Body of pancreas (tissue), 4 donors: ENCODE data around the gene FARS2. TPM values are rescaled to one million over a fixed set of nuclear protein-coding genes. Genes with fewer than 3 reads are reported as not detected.

Experiments
- ATAC-seq: fragments of 150-250 bp; one replicate; pipeline ENCODE4 v1.9.1; 2016
- DNase-seq, 4 donors: peaks; one replicate each; pipeline ENCODE4 v3.0.0-alpha.2; 2019
- H3K27ac ChIP-seq, 4 donors: fragments of 200-600 bp; sonication (generic); 1 replicate in 3 of 4; 2 replicates in 1 of 4; pipeline versions ENCODE4 v1.5.1 to v1.6.1; 2016 to 2019; ENCODE audit warnings: mild to moderate bottlenecking in 1 of 4, mixed read lengths in 1 of 4, moderate library complexity in 1 of 4
- H3K27me3 ChIP-seq, 2 donors: fragments of 200-600 bp; sonication (generic); one replicate each; pipeline ENCODE4 v1.6.0; 2016; ENCODE audit warnings: mild to moderate bottlenecking in 1 of 2
- H3K36me3 ChIP-seq, 2 donors: fragments of 200-600 bp; sonication (generic); replicated peaks in 1 of 2; 2 replicates each; pipeline ENCODE4 v1.5.1; 2016; ENCODE audit warnings: low read depth in 2 of 2; ENCODE audit not compliant: insufficient read depth in 1 of 2
- H3K4me1 ChIP-seq: fragments of 200-600 bp; sonication (generic); one replicate; pipeline ENCODE4 v1.6.0; 2016
- H3K4me3 ChIP-seq, 2 donors: fragments of 200-600 bp; sonication (generic); 1 replicate in 1 of 2; 2 replicates in 1 of 2; pipeline ENCODE4 v1.5.1; 2016 to 2019
- H3K9me3 ChIP-seq, 3 donors: fragments of 200-600 bp; sonication (generic); 1 replicate in 2 of 3; 2 replicates in 1 of 3; pipeline ENCODE4 v1.5.1; 2016
- CTCF ChIP-seq, 7 experiments: fragments of 450-650 bp in 4 of 7; fragments of 200-600 bp in 3 of 7; sonication (generic) in 3 of 7; IDR thresholded peaks; one replicate each; pipeline ENCODE4 v1.5.1; 2016 to 2019; ENCODE audit warnings: antibody characterized with exemption in 7 of 7
- POLR2A ChIP-seq, 3 donors: fragments of 450-650 bp; IDR thresholded peaks; one replicate each; pipeline ENCODE4 v1.6.1; 2016; ENCODE audit warnings: antibody characterized with exemption in 3 of 3, mild to moderate bottlenecking in 2 of 3
- WGBS, 2 donors: methylation state at CpG; one replicate each; pipeline ENCODE4 v1.1.5; 2017; 5-methylcytosine and 5-hydroxymethylcytosine counted together
- intact Hi-C: fragments of 100-400 bp; cut with DNase I; formaldehyde crosslinking; loops from one replicate; pipeline ENCODE4 v1.15.1; 2023
- total RNA-seq, 2 donors: library from RNA; depleted of rRNA; stranded (reverse); fragments of >200 nt; gene quantifications; one replicate each; pipeline ENCODE4 v1.1.0, GENCODE V29; 2016

FARS2 gene
- total RNA-seq, 2 donors from 2014 or later: 6.5 to 9.6 TPM

GRCh38 chr6:5307058-5307457 is 45.7 kb downstream of the FARS2 start:
- Histone ChIP-seq H3K4me1 (peaks cover 15% of the 10 kb centered on the region), H3K9me3 (no peaks in the 10 kb centered on the region), H3K36me3 (no peaks in the 10 kb centered on the region), H3K27me3 (no peaks in the 10 kb centered on the region), H3K27ac (no peak overlapping the region), H3K4me3 (no peak overlapping the region)
- ATAC-seq (no peak), DNase-seq (no peak)
- intact Hi-C loops: no loop called here
- no peak for TF ChIP-seq CTCF (IDR thresholded peaks at IDR 0.05)
- no peak for TF ChIP-seq POLR2A (IDR thresholded peaks at IDR 0.05)

- Histone ChIP-seq H3K36me3 (no peaks in the 10 kb centered on the region), H3K4me1 (peaks cover 4% of the 10 kb centered on the region), H3K9me3 (no peaks in the 10 kb centered on the region), H3K4me3 (no peak overlapping the region), H3K27me3 (no peaks in the 10 kb centered on the region), H3K27ac (no peak overlapping the region)
- DNase-seq (no peak), ATAC-seq (no peak)
- intact Hi-C loops: no loop called here
- WGBS, 2 donors: 76 to 87% methylated on average over 4 of the region's 4 CpGs
- TF ChIP-seq CTCF (IDR thresholded peaks at IDR 0.05) (no peak), POLR2A (IDR thresholded peaks at IDR 0.05) (no peak)
Measured at GRCh38 chr6:5308066-5308465, 46.8 kb downstream of the FARS2 start.

GRCh38 chr6:5314191-5314865 is 53.0 kb downstream of the FARS2 start:
- 77 to 78% methylated on average over 4 of the region's 4 CpGs for WGBS, 2 donors
- no peaks in the 10 kb centered on the region for H3K4me1 ChIP-seq
- TF ChIP-seq POLR2A (IDR thresholded peaks at IDR 0.05): no peak
- no peak for TF ChIP-seq CTCF (IDR thresholded peaks at IDR 0.05)
- no peak overlapping the region for H3K27ac ChIP-seq
- DNase-seq (no peak), ATAC-seq (no peak)
- intact Hi-C loops: no loop called here
- H3K36me3 ChIP-seq: no peaks in the 10 kb centered on the region
- H3K4me3 ChIP-seq: no peak overlapping the region
- no peaks in the 10 kb centered on the region for H3K9me3 ChIP-seq
- H3K27me3 ChIP-seq: no peaks in the 10 kb centered on the region

- Histone ChIP-seq H3K9me3 (no peaks in the 10 kb centered on the region), H3K27ac (no peak overlapping the region), H3K27me3 (no peaks in the 10 kb centered on the region), H3K4me3 (no peak overlapping the region), H3K36me3 (no peaks in the 10 kb centered on the region), H3K4me1 (no peaks in the 10 kb centered on the region)
- 76 to 79% methylated on average over 5 of the region's 5 CpGs for WGBS, 2 donors
- DNase-seq (no peak), ATAC-seq (no peak)
- TF ChIP-seq POLR2A (IDR thresholded peaks at IDR 0.05) (no peak), CTCF (IDR thresholded peaks at IDR 0.05) (no peak)
- intact Hi-C loops: no loop called here
Measured at GRCh38 chr6:5315881-5316280, 54.6 kb downstream of the FARS2 start.

GRCh38 chr6:5316951-5317350 is 55.6 kb downstream of the FARS2 start:
- Histone ChIP-seq H3K4me1 (no peaks in the 10 kb centered on the region), H3K27me3 (no peaks in the 10 kb centered on the region), H3K4me3 (no peak overlapping the region), H3K27ac (no peak overlapping the region), H3K9me3 (no peaks in the 10 kb centered on the region), H3K36me3 (no peaks in the 10 kb centered on the region)
- ATAC-seq (no peak), DNase-seq (no peak)
- intact Hi-C loops: no loop called here
- TF ChIP-seq POLR2A (IDR thresholded peaks at IDR 0.05): no peak
- TF ChIP-seq CTCF (IDR thresholded peaks at IDR 0.05): no peak
- 90 to 94% methylated on average over 4 of the region's 4 CpGs for WGBS, 2 donors
